ENCODE results near the gene DCTN4.
"Not testable (repeated sequence)": the region's sequence is repeated elsewhere in the genome, so short reads cannot be mapped to it uniquely, and the experiment has no call there.

The DCTN4 gene

GRCh38 chr5:150758531-150759333, at the start of gene DCTN4:
Gene DCTN4 (minus strand): TSS chr5:150759017. CDS start chr5:150758993, 24 bp downstream.
- peak; percentile 97 for DNase-seq

GRCh38 chr5:150804388-150804787, 45.6 kb upstream of the DCTN4 start:
- DNase-seq, result no peak

- DNase-seq, result no peak
These were observed 42.5 kb upstream of the DCTN4 start for GRCh38 chr5:150801117-150801927.

GRCh38 chr5:150797384-150797783, 38.6 kb upstream of the DCTN4 start:
- DNase-seq, result no peak

- DNase-seq, result no peak
These were observed 36.1 kb upstream of the DCTN4 start for GRCh38 chr5:150794927-150795326.

- not testable (repeated sequence) for DNase-seq
These were observed 34.6 kb upstream of the DCTN4 start for GRCh38 chr5:150793423-150793888.

GRCh38 chr5:150791536-150791935, 32.7 kb upstream of the DCTN4 start:
- DNase-seq, result no peak

- peak; percentile 85 for DNase-seq
These were observed 31.3 kb upstream of the DCTN4 start for GRCh38 chr5:150789943-150790611.

GRCh38 chr5:150789450-150789849, 30.6 kb upstream of the DCTN4 start:
- DNase-seq, result no peak

- no peak for DNase-seq
These were observed 30.2 kb upstream of the DCTN4 start for GRCh38 chr5:150788977-150789376.

- no peak for DNase-seq
These were observed 28.8 kb upstream of the DCTN4 start for GRCh38 chr5:150787656-150788055.

GRCh38 chr5:150786876-150787275, 28.1 kb upstream of the DCTN4 start:
- DNase-seq, result no peak

- DNase-seq, result no peak
These were observed 27.1 kb upstream of the DCTN4 start for GRCh38 chr5:150785950-150786349.

- peak; percentile 84 for DNase-seq
These were observed 24.7 kb upstream of the DCTN4 start for GRCh38 chr5:150783422-150783928.

GRCh38 chr5:150782850-150783249, 24.0 kb upstream of the DCTN4 start:
- no peak for DNase-seq

GRCh38 chr5:150781706-150782614, 23.1 kb upstream of the DCTN4 start:
- no peak for DNase-seq

GRCh38 chr5:150780816-150781221, 22.0 kb upstream of the DCTN4 start:
- no peak for DNase-seq

GRCh38 chr5:150780187-150780692, 21.4 kb upstream of the DCTN4 start:
- DNase-seq, result no peak

- DNase-seq, result no peak
These were observed 20.8 kb upstream of the DCTN4 start for GRCh38 chr5:150779397-150780186.

- DNase-seq, result peak; percentile 88
These were observed 19.9 kb upstream of the DCTN4 start, which contains the start of gene SMIM3 for GRCh38 chr5:150778517-150779396. Gene SMIM3 (plus strand): TSS chr5:150778757. CDS start chr5:150795441, 16,684 bp downstream.

Measured in activated effector memory CD4-positive, alpha-beta T cell treated with anti-CD3 and anti-CD28 coated beads, Interleukin-2, amount 50 U/mL, for 16 hours (primary cell).